CD14-positive monocyte (primary cell): Measurements from ENCODE around the gene TPSG1. TPM values are rescaled to one million over a fixed set of nuclear protein-coding genes. Genes with fewer than 3 reads are reported as not detected.
"Not testable (repeated sequence)": the region's sequence is repeated elsewhere in the genome, so short reads cannot be mapped to it uniquely, and the experiment has no call there.

Source experiments
- DNase-seq, 3 donors: peaks; one replicate each; pipeline ENCODE4 v3.0.0-alpha.2; 2011 to 2022
- H2AFZ ChIP-seq: 2 replicates; pipeline ENCODE4 v1.6.0; 2012; ENCODE audit warnings: mild to moderate bottlenecking, low read depth, low read length, inconsistent platforms; ENCODE audit not compliant: insufficient read depth, poor library complexity, severe bottlenecking
- H3K27ac ChIP-seq, 2 donors: 1 replicate in 1 of 2; 2 replicates in 1 of 2; pipeline ENCODE4 v1.5.1; 2012 to 2013; ENCODE audit warnings: low read length in 2 of 2, control low read depth in 1 of 2, inconsistent platforms in 1 of 2, low read depth in 1 of 2, mild to moderate bottlenecking in 1 of 2
- H3K27me3 ChIP-seq, 2 donors: one replicate each; pipeline versions ENCODE4 v1.6.0 to v1.6.1; 2011 to 2013; ENCODE audit warnings: low read length in 2 of 2; ENCODE audit not compliant: control insufficient read depth in 2 of 2, insufficient read depth in 2 of 2
- H3K36me3 ChIP-seq, 2 donors: replicated peaks in 1 of 2; 1 replicate in 1 of 2; 2 replicates in 1 of 2; pipeline versions ENCODE4 v1.5.1 to v1.6.1; 2012 to 2013; ENCODE audit warnings: low read length in 2 of 2, control low read depth in 1 of 2, inconsistent platforms in 1 of 2, mild to moderate bottlenecking in 1 of 2; ENCODE audit not compliant: insufficient read depth in 2 of 2, control insufficient read depth in 1 of 2
- H3K4me1 ChIP-seq, 2 donors: 1 replicate in 1 of 2; 2 replicates in 1 of 2; pipeline versions ENCODE4 v1.5.1 to v1.6.1; 2012 to 2013; ENCODE audit warnings: low read length in 2 of 2, control low read depth in 1 of 2, inconsistent platforms in 1 of 2, mild to moderate bottlenecking in 1 of 2, moderate library complexity in 1 of 2; ENCODE audit not compliant: insufficient read depth in 2 of 2, control insufficient read depth in 1 of 2
- H3K4me2 ChIP-seq: replicated peaks from 2 replicates; pipeline ENCODE3; 2012; ENCODE audit warnings: low read length, moderate library complexity, mild to moderate bottlenecking; ENCODE audit not compliant: poor library complexity, severe bottlenecking; ENCODE audit errors: extremely low read depth
- H3K4me3 ChIP-seq, 3 experiments: fragments of 200-600 bp in 1 of 3; sonication (generic) in 1 of 3; replicated peaks in 1 of 3; 1 replicate in 2 of 3; 2 replicates in 1 of 3; pipeline ENCODE4 v1.5.1; 2011 to 2013; ENCODE audit warnings: low read length in 3 of 3, mild to moderate bottlenecking in 3 of 3, control low read depth in 2 of 3, low read depth in 2 of 3, inconsistent platforms in 1 of 3, moderate library complexity in 1 of 3
- H3K79me2 ChIP-seq: 2 replicates; pipeline ENCODE4 v1.6.0; 2012; ENCODE audit warnings: mild to moderate bottlenecking, control low read depth, inconsistent platforms, low read length, moderate library complexity; ENCODE audit not compliant: insufficient read depth
- H3K9ac ChIP-seq: 2 replicates; pipeline ENCODE4 v1.6.0; 2017; ENCODE audit warnings: low read length, mild to moderate bottlenecking; ENCODE audit not compliant: insufficient read depth, poor library complexity, severe bottlenecking
- H3K9me3 ChIP-seq, 2 donors: replicated peaks in 1 of 2; 1 replicate in 1 of 2; 2 replicates in 1 of 2; pipeline versions ENCODE4 v1.5.1 to v1.6.1; 2012 to 2013; ENCODE audit warnings: low read length in 2 of 2, control low read depth in 1 of 2; ENCODE audit not compliant: control insufficient read depth in 1 of 2, insufficient read depth in 1 of 2
- H4K20me1 ChIP-seq: 2 replicates; pipeline ENCODE4 v1.6.0; 2012; ENCODE audit warnings: mild to moderate bottlenecking, low read length, control low read depth, moderate library complexity; ENCODE audit not compliant: insufficient read depth
- H3K27ac Mint-ChIP-seq, 7 donors: one replicate each; pipeline ENCODE4 v1.8.0; 2020; ENCODE audit warnings: mild to moderate bottlenecking in 7 of 7, mixed read lengths in 7 of 7, moderate library complexity in 6 of 7, inconsistent platforms in 2 of 7
- H3K27me3 Mint-ChIP-seq, 3 donors: one replicate each; pipeline ENCODE4 v1.8.0; 2021 to 2022; ENCODE audit warnings: low read depth in 3 of 3, mild to moderate bottlenecking in 3 of 3, mixed read lengths in 3 of 3, moderate library complexity in 3 of 3, inconsistent platforms in 1 of 3
- H3K36me3 Mint-ChIP-seq, 2 donors: one replicate each; pipeline ENCODE4 v1.8.0; 2020; ENCODE audit warnings: mixed read lengths in 2 of 2, inconsistent platforms in 1 of 2, mild to moderate bottlenecking in 1 of 2
- H3K4me1 Mint-ChIP-seq: one replicate; pipeline ENCODE4 v1.8.0; 2020; ENCODE audit warnings: mild to moderate bottlenecking, mixed read lengths
- H3K4me3 Mint-ChIP-seq, 2 donors: one replicate each; pipeline ENCODE4 v1.8.0; 2020; ENCODE audit warnings: mild to moderate bottlenecking in 2 of 2, mixed read lengths in 2 of 2, moderate library complexity in 1 of 2
- H3K9me3 Mint-ChIP-seq, 7 donors: one replicate each; pipeline ENCODE4 v1.8.0; 2020 to 2022; ENCODE audit warnings: mixed read lengths in 7 of 7, mild to moderate bottlenecking in 6 of 7, moderate library complexity in 6 of 7, inconsistent platforms in 2 of 7
- CTCF ChIP-seq: fragments of 200-600 bp; IDR thresholded peaks from one replicate; pipeline ENCODE4 v1.8.0; 2022; ENCODE audit warnings: antibody characterized with exemption, mild to moderate bottlenecking
- WGBS: methylation state at CpG from one replicate; pipeline ENCODE4 v1.1.5; 2013; ENCODE audit warnings: missing lambda C conversion rate; ENCODE audit not compliant: insufficient coverage; 5-methylcytosine and 5-hydroxymethylcytosine counted together
- intact Hi-C, 2 donors: fragments of 100-400 bp; cut with micrococcal nuclease; formaldehyde crosslinking; loops; one replicate each; pipeline versions ENCODE4 v1.15.0 to v1.15.1; 2023
- polyA plus RNA-seq, 3 donors: library from polyadenylated mRNA; depleted of rRNA in 1 of 3; unstranded in 2 of 3; stranded (reverse) in 1 of 3; fragments of 300-500 nt in 2 of 3; fragments of >200 nt in 1 of 3; fragmentation: Illumina TruSeq in 2 of 3; gene quantifications; 1 replicate in 2 of 3; 2 replicates in 1 of 3; pipeline ENCODE4 v1.2.3, GENCODE V29; 2012 to 2021

TPSG1 gene
- polyA plus RNA-seq, 3 donors: not detected

- intact Hi-C loops: no loop called here
- no peaks in the 10 kb centered on the region for H3K79me2 ChIP-seq
- H3K4me2 ChIP-seq: no peak overlapping the region
- H3K27ac Mint-ChIP-seq: no peak overlapping the region
- H3K4me3 ChIP-seq: no peak overlapping the region
- no peak overlapping the region for H3K27ac ChIP-seq
- no peaks in the 10 kb centered on the region for H3K4me1 ChIP-seq
- no peak overlapping the region for H3K9ac ChIP-seq
- H3K27me3 ChIP-seq: no peaks in the 10 kb centered on the region
- H4K20me1 ChIP-seq: no peaks in the 10 kb centered on the region
- no peak for DNase-seq
- no peaks in the 10 kb centered on the region for H3K36me3 Mint-ChIP-seq
- WGBS: 82% methylated on average over 11 of the region's 12 CpGs
- H3K27me3 Mint-ChIP-seq: peaks cover 7 to 16% (median 14%) of the 10 kb centered on the region in 3 donors
- no peaks in the 10 kb centered on the region for H3K9me3 ChIP-seq
- H3K9me3 Mint-ChIP-seq: peaks cover 0 to 13% (median 6%) of the 10 kb centered on the region in 7 donors
- no peaks in the 10 kb centered on the region for H3K36me3 ChIP-seq
- no peaks in the 10 kb centered on the region for H3K4me1 Mint-ChIP-seq
- no peak overlapping the region for H2AFZ ChIP-seq
- no peak for TF ChIP-seq CTCF
- H3K4me3 Mint-ChIP-seq: no peak overlapping the region
These were observed 46.3 kb upstream of the TPSG1 start for GRCh38 chr16:1271380-1271723.

GRCh38 chr16:1269418-1269817, 44.4 kb upstream of the TPSG1 start:
- peaks cover 6 to 14% (median 11%) of the 10 kb centered on the region in 3 donors for H3K27me3 Mint-ChIP-seq
- not testable (repeated sequence) for H3K4me1 ChIP-seq, H4K20me1 ChIP-seq, H3K27me3 ChIP-seq, H3K4me3 Mint-ChIP-seq, H3K4me3 ChIP-seq, H3K4me1 Mint-ChIP-seq, H3K36me3 Mint-ChIP-seq, H3K9ac ChIP-seq, H3K36me3 ChIP-seq, H3K79me2 ChIP-seq, H3K9me3 Mint-ChIP-seq, H3K9me3 ChIP-seq, H2AFZ ChIP-seq, DNase-seq, H3K4me2 ChIP-seq, H3K27ac ChIP-seq, H3K27ac Mint-ChIP-seq
- 91% methylated on average over 7 of the region's 7 CpGs for WGBS
- intact Hi-C loops: loop anchor here in 1 of 2 donors (10.0 kb wide), 1 partner anchor 55 kb away; no protein-coding TSS in a partner anchor
